ENCODE data around the gene MTURN. TPM values are rescaled to one million over a fixed set of nuclear protein-coding genes. Genes with fewer than 3 reads are reported as not detected.

MTURN gene
- total RNA-seq, 1 experiment from 2014 or later = 89.4 TPM

- Histone ChIP-seq H3K36me3 (ENCODE audit: insufficient read depth, low read length) (no peaks in the 10 kb centered on the region), H2AFZ (ENCODE audit: low read length) (no peak overlapping the region), H3K9me3 (ENCODE audit: low read length) (no peaks in the 10 kb centered on the region), H3K9ac (ENCODE audit: low read length) (no peak overlapping the region), H4K20me1 (ENCODE audit: insufficient read depth, low read depth, low read length) (no peaks in the 10 kb centered on the region), H3K79me2 (ENCODE audit: low read length) (peaks cover 100% of the 10 kb centered on the region), H3K9me2 (replicated peaks; ENCODE audit: insufficient read depth, low read length) (no peaks in the 10 kb centered on the region), H3K27ac (ENCODE audit: low read length) (peak overlapping the region; percentile 57), H3K4me1 (ENCODE audit: low read length) (peaks cover 90% of the 10 kb centered on the region), H3K4me3 (ENCODE audit: low read length) (no peak overlapping the region), H3K4me2 (ENCODE audit: low read depth, low read length, poor library complexity, severe bottlenecking) (peak overlapping the region; percentile 41), H3K27me3 (ENCODE audit: low read length) (no peaks in the 10 kb centered on the region)
- no peak for DNase-seq
These were observed 5.7 kb downstream of the MTURN start for GRCh38 chr7:30140456-30140855.

- H3K4me3 ChIP-seq (ENCODE audit: low read length) = no peak overlapping the region
- no peaks in the 10 kb centered on the region for H3K36me3 ChIP-seq (ENCODE audit: insufficient read depth, low read length)
- H3K27ac ChIP-seq (ENCODE audit: low read length) = no peak overlapping the region
- H3K27me3 ChIP-seq (ENCODE audit: low read length) = no peaks in the 10 kb centered on the region
- H3K9ac ChIP-seq (ENCODE audit: low read length) = no peak overlapping the region
- no peak overlapping the region for H3K4me2 ChIP-seq (ENCODE audit: low read depth, low read length, poor library complexity, severe bottlenecking)
- no peak overlapping the region for H2AFZ ChIP-seq (ENCODE audit: low read length)
- H3K9me3 ChIP-seq (ENCODE audit: low read length) = no peaks in the 10 kb centered on the region
- H3K9me2 ChIP-seq (replicated peaks; ENCODE audit: insufficient read depth, low read length) = no peaks in the 10 kb centered on the region
- H4K20me1 ChIP-seq (ENCODE audit: insufficient read depth, low read depth, low read length) = no peaks in the 10 kb centered on the region
- peaks cover 97% of the 10 kb centered on the region for H3K4me1 ChIP-seq (ENCODE audit: low read length)
- H3K79me2 ChIP-seq (ENCODE audit: low read length) = peaks cover 100% of the 10 kb centered on the region
- DNase-seq = no peak
These were observed 7.9 kb downstream of the MTURN start for GRCh38 chr7:30142710-30143109.

- Histone ChIP-seq H3K36me3 (ENCODE audit: insufficient read depth, low read length) (no peaks in the 10 kb centered on the region; the same call in 1 of the 2 replicates), H3K4me1 (ENCODE audit: low read length) (peaks cover 97% of the 10 kb centered on the region), H4K20me1 (ENCODE audit: insufficient read depth, low read depth, low read length) (no peaks in the 10 kb centered on the region), H3K9ac (ENCODE audit: low read length) (no peak overlapping the region), H3K4me3 (ENCODE audit: low read length) (no peak overlapping the region), H3K4me2 (ENCODE audit: low read depth, low read length, poor library complexity, severe bottlenecking) (no peak overlapping the region), H3K9me2 (replicated peaks; ENCODE audit: insufficient read depth, low read length) (no peaks in the 10 kb centered on the region), H3K79me2 (ENCODE audit: low read length) (peaks cover 100% of the 10 kb centered on the region), H3K9me3 (ENCODE audit: low read length) (no peaks in the 10 kb centered on the region), H2AFZ (ENCODE audit: low read length) (no peak overlapping the region), H3K27ac (ENCODE audit: low read length) (peak overlapping the region; percentile 27), H3K27me3 (ENCODE audit: low read length) (no peaks in the 10 kb centered on the region)
- DNase-seq = no peak
These were observed 9.0 kb downstream of the MTURN start for GRCh38 chr7:30143748-30144251.

GRCh38 chr7:30144657-30145306 is 10.0 kb downstream of the MTURN start:
- no peak for DNase-seq
- peaks cover 91% of the 10 kb centered on the region for H3K4me1 ChIP-seq (ENCODE audit: low read length)
- peaks cover 100% of the 10 kb centered on the region for H3K79me2 ChIP-seq (ENCODE audit: low read length)
- no peak overlapping the region for H2AFZ ChIP-seq (ENCODE audit: low read length)
- H4K20me1 ChIP-seq (ENCODE audit: insufficient read depth, low read depth, low read length) = no peaks in the 10 kb centered on the region
- no peak overlapping the region for H3K9ac ChIP-seq (ENCODE audit: low read length)
- no peak overlapping the region for H3K4me3 ChIP-seq (ENCODE audit: low read length)
- H3K27me3 ChIP-seq (ENCODE audit: low read length) = no peaks in the 10 kb centered on the region
- no peak overlapping the region for H3K4me2 ChIP-seq (ENCODE audit: low read depth, low read length, poor library complexity, severe bottlenecking)
- no peaks in the 10 kb centered on the region for H3K9me3 ChIP-seq (ENCODE audit: low read length)
- H3K36me3 ChIP-seq (ENCODE audit: insufficient read depth, low read length) = peaks cover 9% of the 10 kb centered on the region
- no peaks in the 10 kb centered on the region for H3K9me2 ChIP-seq (replicated peaks; ENCODE audit: insufficient read depth, low read length)
- no peak overlapping the region for H3K27ac ChIP-seq (ENCODE audit: low read length)

GRCh38 chr7:30145426-30145970 is 10.7 kb downstream of the MTURN start:
- DNase-seq = no peak

GRCh38 chr7:30146127-30146612 is 11.4 kb downstream of the MTURN start:
- Histone ChIP-seq H3K9ac (ENCODE audit: low read length) (peak overlapping the region; percentile 51), H3K36me3 (ENCODE audit: insufficient read depth, low read length) (peaks cover 22% of the 10 kb centered on the region), H3K9me2 (replicated peaks; ENCODE audit: insufficient read depth, low read length) (no peaks in the 10 kb centered on the region), H4K20me1 (ENCODE audit: insufficient read depth, low read depth, low read length) (no peaks in the 10 kb centered on the region), H3K4me3 (ENCODE audit: low read length) (peak overlapping the region; percentile 29; the same call in 1 of the 2 replicates), H3K27me3 (ENCODE audit: low read length) (no peaks in the 10 kb centered on the region), H3K9me3 (ENCODE audit: low read length) (no peaks in the 10 kb centered on the region), H3K79me2 (ENCODE audit: low read length) (peaks cover 100% of the 10 kb centered on the region), H3K4me1 (ENCODE audit: low read length) (peaks cover 80% of the 10 kb centered on the region), H3K4me2 (ENCODE audit: low read depth, low read length, poor library complexity, severe bottlenecking) (peak overlapping the region; percentile 57), H3K27ac (ENCODE audit: low read length) (peak overlapping the region; percentile 72), H2AFZ (ENCODE audit: low read length) (no peak overlapping the region)
- DNase-seq = no peak

More at GRCh38 chr7:30145426-30145970, 10.7 kb downstream of the MTURN start:
- H3K27ac ChIP-seq (ENCODE audit: low read length) = no peak overlapping the region
- peaks cover 16% of the 10 kb centered on the region for H3K36me3 ChIP-seq (ENCODE audit: insufficient read depth, low read length)
- no peaks in the 10 kb centered on the region for H3K9me2 ChIP-seq (replicated peaks; ENCODE audit: insufficient read depth, low read length)
- peaks cover 84% of the 10 kb centered on the region for H3K4me1 ChIP-seq (ENCODE audit: low read length)
- H3K4me2 ChIP-seq (ENCODE audit: low read depth, low read length, poor library complexity, severe bottlenecking) = peak overlapping the region; percentile 57
- H2AFZ ChIP-seq (ENCODE audit: low read length) = no peak overlapping the region
- H4K20me1 ChIP-seq (ENCODE audit: insufficient read depth, low read depth, low read length) = no peaks in the 10 kb centered on the region
- H3K9ac ChIP-seq (ENCODE audit: low read length) = no peak overlapping the region
- H3K4me3 ChIP-seq (ENCODE audit: low read length) = no peak overlapping the region
- H3K27me3 ChIP-seq (ENCODE audit: low read length) = no peaks in the 10 kb centered on the region
- peaks cover 100% of the 10 kb centered on the region for H3K79me2 ChIP-seq (ENCODE audit: low read length)
- no peaks in the 10 kb centered on the region for H3K9me3 ChIP-seq (ENCODE audit: low read length)

- Histone ChIP-seq H3K79me2 (ENCODE audit: low read length) (peaks cover 99% of the 10 kb centered on the region), H3K9me2 (replicated peaks; ENCODE audit: insufficient read depth, low read length) (no peaks in the 10 kb centered on the region), H4K20me1 (ENCODE audit: insufficient read depth, low read depth, low read length) (no peaks in the 10 kb centered on the region), H3K36me3 (ENCODE audit: insufficient read depth, low read length) (peaks cover 29% of the 10 kb centered on the region), H3K4me3 (ENCODE audit: low read length) (peak overlapping the region; percentile 29; the same call in 1 of the 2 replicates), H3K4me1 (ENCODE audit: low read length) (peaks cover 70% of the 10 kb centered on the region), H3K4me2 (ENCODE audit: low read depth, low read length, poor library complexity, severe bottlenecking) (peak overlapping the region; percentile 57), H3K27me3 (ENCODE audit: low read length) (no peaks in the 10 kb centered on the region), H3K9ac (ENCODE audit: low read length) (peak overlapping the region; percentile 51), H2AFZ (ENCODE audit: low read length) (no peak overlapping the region), H3K27ac (ENCODE audit: low read length) (peak overlapping the region; percentile 72), H3K9me3 (ENCODE audit: low read length) (no peaks in the 10 kb centered on the region)
- peak; percentile 63 for DNase-seq
These were observed 12.4 kb downstream of the MTURN start for GRCh38 chr7:30147223-30147622.

GRCh38 chr7:30147785-30148184 is 13.0 kb downstream of the MTURN start:
- no peaks in the 10 kb centered on the region for H3K9me2 ChIP-seq (replicated peaks; ENCODE audit: insufficient read depth, low read length)
- no peak for DNase-seq
- H4K20me1 ChIP-seq (ENCODE audit: insufficient read depth, low read depth, low read length) = no peaks in the 10 kb centered on the region
- H3K9ac ChIP-seq (ENCODE audit: low read length) = no peak overlapping the region; the same call in 1 of the 2 replicates
- H3K27ac ChIP-seq (ENCODE audit: low read length) = peak overlapping the region; percentile 72
- H3K4me2 ChIP-seq (ENCODE audit: low read depth, low read length, poor library complexity, severe bottlenecking) = peak overlapping the region; percentile 57
- H3K27me3 ChIP-seq (ENCODE audit: low read length) = no peaks in the 10 kb centered on the region
- H3K4me3 ChIP-seq (ENCODE audit: low read length) = no peak overlapping the region
- H3K36me3 ChIP-seq (ENCODE audit: insufficient read depth, low read length) = peaks cover 34% of the 10 kb centered on the region
- H3K79me2 ChIP-seq (ENCODE audit: low read length) = peaks cover 99% of the 10 kb centered on the region
- no peaks in the 10 kb centered on the region for H3K9me3 ChIP-seq (ENCODE audit: low read length)
- peaks cover 67% of the 10 kb centered on the region for H3K4me1 ChIP-seq (ENCODE audit: low read length)
- no peak overlapping the region for H2AFZ ChIP-seq (ENCODE audit: low read length)
